Measurements from ENCODE around the gene FAM20A.

FAM20A gene

DNA sequence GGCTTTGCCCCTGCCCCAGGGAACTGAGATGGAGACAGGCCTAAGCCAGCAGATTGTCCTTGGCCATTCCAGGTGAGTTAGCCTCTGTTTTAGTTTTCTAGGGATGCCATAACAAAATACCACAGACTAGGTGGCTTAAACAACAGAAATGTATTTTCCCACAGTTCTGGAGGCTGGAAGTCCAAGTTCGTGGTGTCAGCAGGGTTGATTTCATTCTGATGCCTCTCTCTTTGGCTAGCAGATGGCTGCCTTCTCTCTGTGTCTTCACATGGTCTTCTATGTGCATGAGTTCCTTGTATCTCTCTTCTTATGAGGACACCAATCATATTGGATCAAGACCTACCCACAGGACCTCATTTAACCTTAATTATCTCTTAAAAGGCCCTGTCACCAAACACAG, 12.8 kb downstream of the FAM20A start:
- no peaks in the 10 kb centered on the region for H3K9me3 ChIP-seq (ENCODE audit: insufficient read depth, low read length)
- no peaks in the 10 kb centered on the region for H3K4me1 ChIP-seq (ENCODE audit: low read length)
- TF ChIP-seq, protein P1, sequence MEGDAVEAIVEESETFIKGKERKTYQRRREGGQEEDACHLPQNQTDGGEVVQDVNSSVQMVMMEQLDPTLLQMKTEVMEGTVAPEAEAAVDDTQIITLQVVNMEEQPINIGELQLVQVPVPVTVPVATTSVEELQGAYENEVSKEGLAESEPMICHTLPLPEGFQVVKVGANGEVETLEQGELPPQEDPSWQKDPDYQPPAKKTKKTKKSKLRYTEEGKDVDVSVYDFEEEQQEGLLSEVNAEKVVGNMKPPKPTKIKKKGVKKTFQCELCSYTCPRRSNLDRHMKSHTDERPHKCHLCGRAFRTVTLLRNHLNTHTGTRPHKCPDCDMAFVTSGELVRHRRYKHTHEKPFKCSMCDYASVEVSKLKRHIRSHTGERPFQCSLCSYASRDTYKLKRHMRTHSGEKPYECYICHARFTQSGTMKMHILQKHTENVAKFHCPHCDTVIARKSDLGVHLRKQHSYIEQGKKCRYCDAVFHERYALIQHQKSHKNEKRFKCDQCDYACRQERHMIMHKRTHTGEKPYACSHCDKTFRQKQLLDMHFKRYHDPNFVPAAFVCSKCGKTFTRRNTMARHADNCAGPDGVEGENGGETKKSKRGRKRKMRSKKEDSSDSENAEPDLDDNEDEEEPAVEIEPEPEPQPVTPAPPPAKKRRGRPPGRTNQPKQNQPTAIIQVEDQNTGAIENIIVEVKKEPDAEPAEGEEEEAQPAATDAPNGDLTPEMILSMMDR (IDR thresholded peaks at IDR 0.05; ENCODE audit: low read depth, low read length): no peak
- peaks cover 7% of the 10 kb centered on the region; the same call in 1 of the 2 replicates for H3K27me3 ChIP-seq (ENCODE audit: low read depth, low read length)
- no peak overlapping the region for H3K9ac ChIP-seq (ENCODE audit: low read length)
- no peaks in the 10 kb centered on the region for H3K36me3 ChIP-seq (replicated peaks; ENCODE audit: low read depth, low read length)
- H3K4me2 ChIP-seq (ENCODE audit: low read length): no peak overlapping the region
- no peaks in the 10 kb centered on the region for H4K20me1 ChIP-seq (ENCODE audit: insufficient read depth, low read length)
- H3K79me2 ChIP-seq (ENCODE audit: low read length): no peaks in the 10 kb centered on the region
- no peak overlapping the region for H3K27ac ChIP-seq (ENCODE audit: low read length)
- H2AFZ ChIP-seq (ENCODE audit: low read depth, low read length): no peak overlapping the region
- H3K4me3 ChIP-seq (ENCODE audit: low read length): no peak overlapping the region

DNA sequence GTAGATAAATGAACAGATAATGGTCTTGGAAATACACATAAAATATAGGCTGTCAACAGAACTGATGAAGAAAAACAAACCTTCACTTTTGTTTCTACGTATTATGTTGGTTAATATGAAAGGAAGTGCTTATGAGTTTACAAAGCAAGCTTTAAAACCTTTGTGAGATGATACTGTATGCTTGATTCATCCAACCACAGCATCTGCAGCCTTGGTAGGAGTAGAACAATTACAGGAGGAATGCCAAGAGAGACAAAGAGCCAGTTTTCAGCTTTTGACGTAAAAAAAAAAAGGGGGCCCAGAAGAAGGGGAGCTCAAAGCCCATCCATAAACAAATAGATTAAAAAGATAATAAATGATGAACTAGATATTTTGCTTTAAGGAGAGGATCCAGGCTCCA, 13.3 kb downstream of the FAM20A start:
- no peaks in the 10 kb centered on the region for H3K36me3 ChIP-seq (replicated peaks; ENCODE audit: low read depth, low read length)
- no peaks in the 10 kb centered on the region for H3K4me1 ChIP-seq (ENCODE audit: low read length)
- TF ChIP-seq EZH2phosphoT487 (IDR thresholded peaks at IDR 0.05; ENCODE audit: low read depth): no peak
- TF ChIP-seq, protein P1 (IDR thresholded peaks at IDR 0.05; ENCODE audit: low read depth, low read length): no peak
- no peak overlapping the region for H3K4me3 ChIP-seq (ENCODE audit: low read length)
- H4K20me1 ChIP-seq (ENCODE audit: insufficient read depth, low read length): no peaks in the 10 kb centered on the region
- H3K9ac ChIP-seq (ENCODE audit: low read length): no peak overlapping the region
- no peaks in the 10 kb centered on the region for H3K79me2 ChIP-seq (ENCODE audit: low read length)
- H3K27ac ChIP-seq (ENCODE audit: low read length): no peak overlapping the region
- no peak overlapping the region for H3K4me2 ChIP-seq (ENCODE audit: low read length)
- H2AFZ ChIP-seq (ENCODE audit: low read depth, low read length): no peak overlapping the region
- peaks cover 2% of the 10 kb centered on the region; the same call in 1 of the 2 replicates for H3K27me3 ChIP-seq (ENCODE audit: low read depth, low read length)
- no peaks in the 10 kb centered on the region for H3K9me3 ChIP-seq (ENCODE audit: insufficient read depth, low read length)

DNA sequence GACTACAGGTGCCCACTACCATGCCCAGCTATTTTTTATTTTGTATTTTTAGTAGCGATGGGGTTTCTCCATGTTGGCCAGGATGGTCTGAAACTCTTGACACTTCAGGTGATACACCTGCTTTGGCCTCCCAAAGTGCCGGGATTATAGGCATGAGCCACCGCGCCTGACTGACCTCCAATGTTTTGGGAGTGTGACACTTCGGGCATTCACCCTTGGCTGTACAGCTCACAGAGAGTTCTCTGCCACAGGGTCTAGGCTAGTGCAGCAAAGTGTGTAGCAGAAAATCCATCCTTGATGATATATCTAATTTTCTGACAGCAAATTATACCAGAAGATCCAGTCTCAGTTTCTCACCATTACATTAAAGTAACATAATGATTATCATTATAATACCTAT, 14.1 kb downstream of the FAM20A start:
- Histone ChIP-seq H3K4me2 (ENCODE audit: low read length) (no peak overlapping the region), H3K79me2 (ENCODE audit: low read length) (no peaks in the 10 kb centered on the region), H3K27ac (ENCODE audit: low read length) (no peak overlapping the region), H3K9ac (ENCODE audit: low read length) (no peak overlapping the region), H3K27me3 (ENCODE audit: low read depth, low read length) (no peaks in the 10 kb centered on the region), H3K4me1 (ENCODE audit: low read length) (no peaks in the 10 kb centered on the region), H3K9me3 (ENCODE audit: insufficient read depth, low read length) (no peaks in the 10 kb centered on the region), H3K36me3 (replicated peaks; ENCODE audit: low read depth, low read length) (no peaks in the 10 kb centered on the region), H3K4me3 (ENCODE audit: low read length) (no peak overlapping the region), H2AFZ (ENCODE audit: low read depth, low read length) (no peak overlapping the region), H4K20me1 (ENCODE audit: insufficient read depth, low read length) (no peaks in the 10 kb centered on the region)
- TF ChIP-seq, protein P1 (IDR thresholded peaks at IDR 0.05; ENCODE audit: low read depth, low read length): no peak
- no peak for TF ChIP-seq EZH2phosphoT487 (IDR thresholded peaks at IDR 0.05; ENCODE audit: low read depth)

DNA sequence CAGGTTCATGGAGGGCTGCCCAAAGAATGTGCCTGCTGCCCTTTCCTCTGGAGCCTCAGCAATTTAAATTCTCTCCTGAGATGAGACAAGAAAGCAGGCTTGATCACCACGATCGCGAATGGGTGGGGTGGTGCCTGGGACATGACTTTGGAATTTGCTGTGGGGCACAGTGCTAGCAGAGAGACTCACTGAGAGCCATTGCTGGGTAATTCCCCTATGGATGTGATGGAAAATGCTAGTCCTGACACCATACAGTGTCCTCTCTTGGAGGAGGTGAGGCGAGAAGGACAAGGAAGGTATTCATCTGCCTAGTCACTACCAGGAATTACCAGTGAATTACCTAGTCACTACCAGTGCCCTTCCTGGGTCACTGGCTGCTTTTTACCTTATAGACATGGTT, 15.5 kb downstream of the FAM20A start:
- TF ChIP-seq, protein P1 (IDR thresholded peaks at IDR 0.05; ENCODE audit: low read depth, low read length): no peak
- TF ChIP-seq EZH2phosphoT487 (IDR thresholded peaks at IDR 0.05; ENCODE audit: low read depth): no peak
- H3K4me2 ChIP-seq (ENCODE audit: low read length): no peak overlapping the region

More for the DNA sequence above, 15.5 kb downstream of the FAM20A start:
- Histone ChIP-seq H3K79me2 (ENCODE audit: low read length) (no peaks in the 10 kb centered on the region), H4K20me1 (ENCODE audit: insufficient read depth, low read length) (no peaks in the 10 kb centered on the region), H3K4me3 (ENCODE audit: low read length) (no peak overlapping the region), H3K27ac (ENCODE audit: low read length) (no peak overlapping the region), H3K4me1 (ENCODE audit: low read length) (no peaks in the 10 kb centered on the region), H3K9me3 (ENCODE audit: insufficient read depth, low read length) (no peaks in the 10 kb centered on the region), H3K36me3 (replicated peaks; ENCODE audit: low read depth, low read length) (no peaks in the 10 kb centered on the region), H3K27me3 (ENCODE audit: low read depth, low read length) (no peaks in the 10 kb centered on the region), H3K9ac (ENCODE audit: low read length) (no peak overlapping the region), H2AFZ (ENCODE audit: low read depth, low read length) (no peak overlapping the region)

All from OCI-LY3 (cell line).